DND-41 (cell line): Measurements from ENCODE around the gene SPACDR.

Experiments used
- ATAC-seq: fragments of 200-7000 bp; cut with Tn5 transposase; 3 replicates; pipeline ENCODE4 v1.9.1; 2021; ENCODE audit warnings: low read depth; ENCODE audit not compliant: insufficient read depth
- DNase-seq: peaks from one replicate; pipeline ENCODE4 v3.0.0-alpha.2; 2020
- H2AFZ ChIP-seq: 2 replicates; pipeline ENCODE4 v1.6.0; 2012; ENCODE audit warnings: low read depth, low read length
- H3K27ac ChIP-seq: 2 replicates; pipeline ENCODE4 v1.5.1; 2012; ENCODE audit warnings: low read length, inconsistent platforms
- H3K27me3 ChIP-seq: fragments of 200-600 bp; sonication (generic); 2 replicates; pipeline ENCODE4 v1.6.0; 2012; ENCODE audit warnings: low read length, mild to moderate bottlenecking, inconsistent platforms; ENCODE audit not compliant: insufficient read depth, poor library complexity
- H3K36me3 ChIP-seq: 2 replicates; pipeline ENCODE4 v1.5.1; 2012; ENCODE audit warnings: low read length, inconsistent platforms; ENCODE audit not compliant: insufficient read depth
- H3K4me1 ChIP-seq: 2 replicates; pipeline ENCODE4 v1.5.1; 2012; ENCODE audit warnings: mild to moderate bottlenecking, low read length; ENCODE audit not compliant: insufficient read depth
- H3K4me2 ChIP-seq: 2 replicates; pipeline ENCODE4 v1.6.0; 2012; ENCODE audit warnings: mild to moderate bottlenecking, moderate library complexity, low read length, inconsistent platforms; ENCODE audit not compliant: insufficient read depth
- H3K4me3 ChIP-seq, 2 experiments: fragments of 200-600 bp in 1 of 2; shearing (Covaris generic) in 1 of 2; 2 replicates each; pipeline ENCODE4 v1.5.1; 2012 to 2016; ENCODE audit warnings: inconsistent platforms in 2 of 2, low read length in 2 of 2, mild to moderate bottlenecking in 2 of 2, low read depth in 1 of 2, moderate library complexity in 1 of 2
- H3K79me2 ChIP-seq: 2 replicates; pipeline ENCODE4 v1.6.0; 2012; ENCODE audit warnings: low read length, inconsistent platforms; ENCODE audit not compliant: insufficient read depth
- H3K9ac ChIP-seq: 2 replicates; pipeline ENCODE4 v1.6.0; 2012; ENCODE audit warnings: low read depth, mild to moderate bottlenecking, inconsistent platforms, low read length, moderate library complexity
- H3K9me3 ChIP-seq: 2 replicates; pipeline ENCODE4 v1.5.1; 2012; ENCODE audit warnings: low read length, moderate library complexity, mild to moderate bottlenecking, inconsistent platforms; ENCODE audit not compliant: insufficient read depth, severe bottlenecking
- H4K20me1 ChIP-seq: 2 replicates; pipeline ENCODE4 v1.6.0; 2012; ENCODE audit warnings: low read length; ENCODE audit not compliant: insufficient read depth
- CTCF ChIP-seq: IDR thresholded peaks from 2 replicates; pipeline ENCODE4 v1.5.1; 2012; ENCODE audit warnings: borderline replicate concordance, low read length, moderate library complexity, mild to moderate bottlenecking; ENCODE audit not compliant: poor library complexity, severe bottlenecking; ENCODE audit errors: extremely low read depth
- EZH2 ChIP-seq: IDR thresholded peaks from 3 replicates; pipeline ENCODE4 v1.6.1; 2012; ENCODE audit warnings: borderline replicate concordance, low read depth, mild to moderate bottlenecking, moderate library complexity, low read length, inconsistent platforms; ENCODE audit not compliant: severe bottlenecking

The SPACDR gene

GRCh38 chr7:100483090-100483721 is 19.1 kb upstream of the SPACDR start:
- H3K27ac ChIP-seq, result peak overlapping the region; percentile 20; the same call in 1 of the 2 replicates
- DNase-seq (peak; percentile 79), ATAC-seq (peak; percentile 58)
- peaks cover 2% of the 10 kb centered on the region; the same call in 1 of the 2 replicates for H4K20me1 ChIP-seq
- no peaks in the 10 kb centered on the region; the same call in 1 of the 2 replicates for H3K36me3 ChIP-seq
- peak overlapping the region; percentile 28 to 66; a peak in 3 of 4 replicates for H3K4me3 ChIP-seq
- TF ChIP-seq EZH2 (no peak), CTCF (peak; percentile 92)
- H3K4me2 ChIP-seq, result peak overlapping the region; percentile 98
- peaks cover 7% of the 10 kb centered on the region for H3K27me3 ChIP-seq
- peaks cover 19% of the 10 kb centered on the region for H3K4me1 ChIP-seq
- peaks cover 11% of the 10 kb centered on the region for H3K79me2 ChIP-seq
- H3K9ac ChIP-seq, result peak overlapping the region; percentile 65
- H2AFZ ChIP-seq, result peak overlapping the region; percentile 71
- H3K9me3 ChIP-seq, result no peaks in the 10 kb centered on the region

GRCh38 chr7:100482728-100483089 is 18.6 kb upstream of the SPACDR start:
- peak overlapping the region; percentile 28 to 66; a peak in 3 of 4 replicates for H3K4me3 ChIP-seq
- H3K79me2 ChIP-seq, result peaks cover 16% of the 10 kb centered on the region
- H3K4me2 ChIP-seq, result peak overlapping the region; percentile 98
- peaks cover 7% of the 10 kb centered on the region for H3K27me3 ChIP-seq
- peak overlapping the region; percentile 65 for H3K9ac ChIP-seq
- TF ChIP-seq CTCF (no peak), EZH2 (no peak)
- H4K20me1 ChIP-seq, result peaks cover 6% of the 10 kb centered on the region
- H3K27ac ChIP-seq, result peak overlapping the region; percentile 20; the same call in 1 of the 2 replicates
- no peak for ATAC-seq
- H3K9me3 ChIP-seq, result no peaks in the 10 kb centered on the region
- no peak for DNase-seq
- H3K36me3 ChIP-seq, result no peaks in the 10 kb centered on the region; the same call in 1 of the 2 replicates
- peak overlapping the region; percentile 71 for H2AFZ ChIP-seq
- peaks cover 23% of the 10 kb centered on the region for H3K4me1 ChIP-seq

GRCh38 chr7:100481466-100481865 is 17.4 kb upstream of the SPACDR start:
- peaks cover 28% of the 10 kb centered on the region for H3K79me2 ChIP-seq
- H3K9me3 ChIP-seq, result no peaks in the 10 kb centered on the region
- peaks cover 35% of the 10 kb centered on the region for H3K4me1 ChIP-seq
- H4K20me1 ChIP-seq, result peaks cover 18% of the 10 kb centered on the region
- no peak overlapping the region for H3K9ac ChIP-seq
- H2AFZ ChIP-seq, result no peak overlapping the region
- DNase-seq (no peak), ATAC-seq (no peak)
- no peak overlapping the region for H3K4me2 ChIP-seq
- TF ChIP-seq EZH2 (no peak), CTCF (no peak)
- H3K4me3 ChIP-seq, result no peak overlapping the region
- peaks cover 7% of the 10 kb centered on the region for H3K27me3 ChIP-seq
- peaks cover 12% of the 10 kb centered on the region; the same call in 1 of the 2 replicates for H3K36me3 ChIP-seq
- no peak overlapping the region for H3K27ac ChIP-seq
